ENCODE data around the gene HLA-DOA.

Gene HLA-DOA

GRCh38 chr6:32971581-32972352, 37.6 kb downstream of the HLA-DOA start:
- H3K4me3 ChIP-seq (ENCODE audit: low read depth, low read length): peak overlapping the region; percentile 93
- H3K9me3 ChIP-seq (ENCODE audit: severe bottlenecking): no peaks in the 10 kb centered on the region
- TF ChIP-seq CTCF (IDR thresholded peaks at IDR 0.05; ENCODE audit: low read depth, low read length): 0 out of 2 replicates have a peak, but pooled peaks have one; percentile 5
- peak; percentile 100 for DNase-seq
- no peaks in the 10 kb centered on the region for H3K27me3 ChIP-seq (ENCODE audit: insufficient read depth, low read depth, severe bottlenecking)
- peaks cover 70% of the 10 kb centered on the region for H3K36me3 ChIP-seq
- H3K27ac ChIP-seq: peak overlapping the region; percentile 99

- Histone ChIP-seq H3K27ac (peak overlapping the region; percentile 99), H3K27me3 (ENCODE audit: insufficient read depth, low read depth, severe bottlenecking) (no peaks in the 10 kb centered on the region), H3K36me3 (peaks cover 64% of the 10 kb centered on the region), H3K9me3 (ENCODE audit: severe bottlenecking) (no peaks in the 10 kb centered on the region), H3K4me3 (ENCODE audit: low read depth, low read length) (peak overlapping the region; percentile 87)
- DNase-seq: no peak
- TF ChIP-seq CTCF (IDR thresholded peaks at IDR 0.05; ENCODE audit: low read depth, low read length): no peak
Observed at GRCh38 chr6:32971242-32971580, 38.2 kb downstream of the HLA-DOA start.

GRCh38 chr6:32970413-32971241, 38.8 kb downstream of the HLA-DOA start:
- peaks cover 59% of the 10 kb centered on the region for H3K36me3 ChIP-seq
- peak; percentile 95 for DNase-seq
- no peaks in the 10 kb centered on the region for H3K27me3 ChIP-seq (ENCODE audit: insufficient read depth, low read depth, severe bottlenecking)
- H3K9me3 ChIP-seq (ENCODE audit: severe bottlenecking): no peaks in the 10 kb centered on the region
- peak overlapping the region; percentile 99 for H3K27ac ChIP-seq
- TF ChIP-seq CTCF (IDR thresholded peaks at IDR 0.05; ENCODE audit: low read depth, low read length): no peak
- H3K4me3 ChIP-seq (ENCODE audit: low read depth, low read length): peak overlapping the region; percentile 87

- peak; percentile 27; the same call in 1 of the 2 replicates for TF ChIP-seq CTCF (IDR thresholded peaks at IDR 0.05; ENCODE audit: low read depth, low read length)
- Histone ChIP-seq H3K4me3 (ENCODE audit: low read depth, low read length) (peak overlapping the region; percentile 87), H3K36me3 (peaks cover 51% of the 10 kb centered on the region), H3K9me3 (ENCODE audit: severe bottlenecking) (no peaks in the 10 kb centered on the region), H3K27ac (peak overlapping the region; percentile 99), H3K27me3 (ENCODE audit: insufficient read depth, low read depth, severe bottlenecking) (no peaks in the 10 kb centered on the region)
- peak; percentile 83 for DNase-seq
Observed at GRCh38 chr6:32969685-32970412, 39.5 kb downstream of the HLA-DOA start.

GRCh38 chr6:32968867-32969684, 40.3 kb downstream of the HLA-DOA start:
- Histone ChIP-seq H3K9me3 (ENCODE audit: severe bottlenecking) (no peaks in the 10 kb centered on the region), H3K27me3 (ENCODE audit: insufficient read depth, low read depth, severe bottlenecking) (no peaks in the 10 kb centered on the region), H3K36me3 (peaks cover 43% of the 10 kb centered on the region), H3K27ac (peak overlapping the region; percentile 99), H3K4me3 (ENCODE audit: low read depth, low read length) (peak overlapping the region; percentile 87)
- peak; percentile 16; the same call in 1 of the 2 replicates for TF ChIP-seq CTCF (IDR thresholded peaks at IDR 0.05; ENCODE audit: low read depth, low read length)
- DNase-seq: peak; percentile 91
